Sigmoid colon (tissue), 7 donors: ENCODE results near the gene VDAC2. TPM values are rescaled to one million over a fixed set of nuclear protein-coding genes. Genes with fewer than 3 reads are reported as not detected.
A peak's percentile ranks its signal among the peaks of the same experiment; 100 is the strongest.

Experiments used
- DNase-seq: peaks from one replicate; pipeline ENCODE4 v3.0.0-alpha.2; 2019
- H3K27ac ChIP-seq, 4 donors: fragments of 200-600 bp; sonication (generic); one replicate each; pipeline ENCODE4 v1.5.1; 2016 to 2019; ENCODE audit warnings: mild to moderate bottlenecking in 1 of 4
- H3K27me3 ChIP-seq, 3 donors: fragments of 200-600 bp; sonication (generic); one replicate each; pipeline ENCODE4 v1.5.1; 2019; ENCODE audit warnings: mild to moderate bottlenecking in 1 of 3
- H3K36me3 ChIP-seq, 4 donors: fragments of 200-600 bp; sonication (generic); one replicate each; pipeline ENCODE4 v1.5.1; 2016 to 2019
- H3K4me1 ChIP-seq, 4 donors: fragments of 200-600 bp; sonication (generic); one replicate each; pipeline ENCODE4 v1.5.1; 2017 to 2019
- H3K4me3 ChIP-seq, 4 donors: fragments of 200-600 bp; sonication (generic); one replicate each; pipeline ENCODE4 v1.5.1; 2017 to 2019; ENCODE audit warnings: mild to moderate bottlenecking in 2 of 4, moderate library complexity in 1 of 4
- H3K9me3 ChIP-seq, 4 donors: fragments of 200-600 bp in 3 of 4; sonication (generic) in 3 of 4; one replicate each; pipeline versions ENCODE4 v1.5.1 to v1.6.1; 2013 to 2019
- CTCF ChIP-seq, 4 experiments: fragments of 450-650 bp in 3 of 4; fragments of 200-600 bp in 1 of 4; IDR thresholded peaks; one replicate each; pipeline ENCODE4 v1.5.1; 2016 to 2019; ENCODE audit warnings: antibody characterized with exemption in 4 of 4, mild to moderate bottlenecking in 3 of 4, moderate library complexity in 2 of 4
- EP300 ChIP-seq, 4 donors: sonication (generic); formaldehyde crosslinking; IDR thresholded peaks; one replicate each; pipeline ENCODE4 v1.6.1; 2017; ENCODE audit warnings: antibody characterized with exemption in 4 of 4
- POLR2A ChIP-seq, 2 donors: fragments of 450-650 bp; IDR thresholded peaks; one replicate each; pipeline ENCODE4 v1.6.1; 2016; ENCODE audit warnings: antibody characterized with exemption in 2 of 2, mild to moderate bottlenecking in 2 of 2, moderate library complexity in 2 of 2
- POLR2AphosphoS5 ChIP-seq, 4 donors: sonication (generic); formaldehyde crosslinking; IDR thresholded peaks; one replicate each; pipeline ENCODE4 v1.6.1; 2017; ENCODE audit warnings: antibody characterized with exemption in 4 of 4
- WGBS, 2 donors: extraction: QIAGEN DNeasy Blood & Tissue Kit; methylation state at CpG; one replicate each; pipeline ENCODE4 v1.1.7; 2013; 5-methylcytosine and 5-hydroxymethylcytosine counted together
- intact Hi-C: fragments of 100-400 bp; cut with DNase I; formaldehyde crosslinking; loops from one replicate; pipeline ENCODE4 v1.15.1; 2023
- polyA plus RNA-seq, 3 donors: library from polyadenylated mRNA; stranded (reverse); fragments of 200-250 nt; gene quantifications; one replicate each; pipeline ENCODE4 v1.2.3, GENCODE V29; 2013
- total RNA-seq, 4 donors: library from RNA; depleted of rRNA; stranded (reverse); fragments of >200 nt; gene quantifications; one replicate each; pipeline ENCODE4 v1.1.0, GENCODE V29; 2016
- donor health status: healthy with polysubstance abuse.
- donor health status: Bipolar disorder and iron deficiency.
- donor health status: healthy.

Gene VDAC2
- total and polyA plus RNA-seq, 7 donors = 205 to 437 (median 249) TPM

DNA sequence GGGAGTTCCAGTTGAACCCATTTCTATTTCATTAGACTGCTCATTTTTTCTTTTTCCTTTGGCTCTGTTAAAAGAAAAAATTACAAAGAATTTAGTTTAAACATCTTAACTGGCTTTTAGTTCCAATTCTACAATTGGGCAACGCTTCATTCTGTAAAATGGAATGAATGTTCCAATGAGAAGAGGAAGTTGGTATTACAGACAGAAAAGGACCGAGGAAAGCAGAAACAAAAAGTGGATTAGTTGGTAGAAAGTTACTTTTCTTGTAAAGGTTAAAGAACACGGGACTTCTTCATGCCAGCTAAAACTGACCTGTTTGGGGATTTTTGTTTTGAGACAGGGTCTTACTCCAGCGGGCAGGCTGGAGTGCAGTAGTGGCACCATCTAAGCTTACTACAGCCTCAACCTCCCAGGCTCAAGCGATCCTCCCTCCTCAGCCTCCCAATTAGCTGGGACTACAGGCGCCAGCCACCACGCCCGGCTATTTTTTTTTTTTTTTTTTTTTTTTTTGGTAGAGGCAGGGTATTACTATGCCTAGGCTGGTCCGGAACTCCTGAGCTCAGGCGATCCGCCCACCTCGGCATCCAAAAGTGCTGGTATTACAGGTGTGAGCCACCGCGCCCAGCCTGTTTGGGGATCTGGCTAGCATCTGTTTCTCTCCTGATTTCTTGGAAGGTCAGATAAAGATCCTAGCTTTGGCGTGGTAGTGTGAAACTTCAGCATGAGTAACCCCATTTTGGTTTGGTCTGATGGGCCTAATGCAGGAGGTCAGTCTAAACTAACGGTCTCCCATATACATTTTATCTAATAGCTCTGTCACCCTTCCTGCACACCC, 1.3 kb upstream of the VDAC2 start:
- DNase-seq = peak; percentile 69
- H3K4me3 ChIP-seq = peak overlapping the region; percentile 70 to 96 (median 76)
- 58 to 76% methylated on average over 16 of the region's 16 CpGs for WGBS, 2 donors

DNA sequence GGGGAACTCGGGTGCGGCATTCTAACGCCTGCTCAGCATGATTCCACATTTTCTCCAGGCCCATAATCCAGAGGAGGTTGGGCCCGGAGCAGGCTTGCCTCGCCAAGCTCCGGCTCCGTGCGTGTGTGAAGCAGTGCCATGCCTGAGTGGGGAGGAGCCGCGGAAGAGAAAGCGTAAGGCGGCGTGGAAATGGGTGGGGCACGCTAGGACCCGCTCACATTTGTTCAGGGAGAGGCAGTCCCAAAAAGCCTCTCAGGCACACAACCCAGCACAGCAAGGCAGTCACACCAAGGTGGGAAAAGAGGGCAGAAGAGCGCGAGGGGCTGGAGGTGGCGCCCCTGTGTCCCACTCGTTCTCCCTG, 695 bp upstream of the VDAC2 start:
- peak overlapping the region; percentile 70 to 96 (median 76) for H3K4me3 ChIP-seq
- intact Hi-C loops = loop anchor here (2.0 to 5.0 kb wide), 2 partner anchors 21 to 98 kb away; partner anchors contain the start of gene SAMD8
- peak; percentile 92 for DNase-seq
- no peaks in the 10 kb centered on the region for H3K27me3 ChIP-seq
- H3K9me3 ChIP-seq = no peaks in the 10 kb centered on the region
- H3K4me1 ChIP-seq = peaks cover 0 to 58% (median 48%) of the 10 kb centered on the region in 4 donors
- H3K36me3 ChIP-seq = peaks cover 5 to 31% (median 25%) of the 10 kb centered on the region in 4 donors
- WGBS, 2 donors = 1% methylated on average over 19 of the region's 19 CpGs
- peak overlapping the region; percentile 99 to 100 (median 100) for H3K27ac ChIP-seq
- TF ChIP-seq POLR2A (IDR thresholded peaks at IDR 0.05) = peak in 1 of 2 donors; percentile 57
- TF ChIP-seq POLR2AphosphoS5 (IDR thresholded peaks at IDR 0.05) = peak in 1 of 4 donors; percentile 76
- TF ChIP-seq CTCF (IDR thresholded peaks at IDR 0.05) = no peak

More for the DNA sequence above, 1.3 kb upstream of the VDAC2 start:
- Histone ChIP-seq H3K4me1 (peaks cover 0 to 54% (median 42%) of the 10 kb centered on the region in 4 donors), H3K9me3 (no peaks in the 10 kb centered on the region), H3K27ac (peak overlapping the region; percentile 99 to 100 (median 100)), H3K27me3 (no peaks in the 10 kb centered on the region), H3K36me3 (peaks cover 0 to 25% (median 19%) of the 10 kb centered on the region in 4 donors)
- TF ChIP-seq POLR2A (IDR thresholded peaks at IDR 0.05) (no peak), POLR2AphosphoS5 (IDR thresholded peaks at IDR 0.05) (no peak), EP300 (IDR thresholded peaks at IDR 0.05) (no peak), CTCF (IDR thresholded peaks at IDR 0.05) (no peak)
- intact Hi-C loops = no loop called here

DNA sequence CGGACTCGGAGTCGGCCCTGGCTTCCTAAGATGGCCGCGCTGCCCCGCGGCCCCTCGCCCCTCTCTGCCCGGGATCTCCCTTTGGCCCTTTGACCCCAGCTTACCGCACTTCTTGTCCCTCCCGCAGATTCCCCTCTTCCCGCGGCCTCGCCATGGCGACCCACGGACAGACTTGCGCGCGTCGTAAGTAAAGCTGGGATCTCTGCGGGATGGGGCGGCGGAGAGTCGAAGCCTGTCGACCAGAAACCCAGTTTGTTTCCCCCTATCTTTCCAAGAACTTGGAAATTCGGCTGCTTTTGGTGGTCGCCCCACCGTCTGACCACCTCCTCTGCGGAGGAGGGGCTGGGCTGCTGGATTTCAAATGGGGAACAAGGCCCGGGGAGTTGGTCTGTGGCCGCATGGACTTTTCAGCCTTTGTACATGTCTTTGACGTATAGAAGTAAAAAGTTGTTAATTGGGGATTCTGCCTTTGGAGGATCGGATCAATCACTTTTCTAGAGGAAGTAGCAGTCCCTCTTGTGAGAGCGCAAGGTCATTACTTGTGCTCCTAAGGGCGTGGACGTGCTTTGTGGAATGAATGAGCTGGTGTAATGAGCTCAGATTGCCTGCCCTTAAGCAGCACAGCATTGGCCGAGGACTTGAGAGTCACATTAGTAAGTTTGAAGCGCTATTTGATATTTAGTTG, 553 bp downstream of the VDAC2 start:
- peak overlapping the region; percentile 70 to 96 (median 76) for H3K4me3 ChIP-seq
- peak overlapping the region; percentile 99 to 100 (median 100) for H3K27ac ChIP-seq
- DNase-seq = peak; percentile 58
- 0 to 1% methylated on average over 38 of the region's 38 CpGs for WGBS, 2 donors
- H3K36me3 ChIP-seq = peaks cover 14 to 43% (median 32%) of the 10 kb centered on the region in 4 donors
- TF ChIP-seq POLR2A (IDR thresholded peaks at IDR 0.05) = no peak
- peak in 1 of 4 donors; percentile 12 for TF ChIP-seq POLR2AphosphoS5 (IDR thresholded peaks at IDR 0.05)
- TF ChIP-seq EP300 (IDR thresholded peaks at IDR 0.05) = no peak
- peaks cover 0 to 71% (median 58%) of the 10 kb centered on the region in 4 donors for H3K4me1 ChIP-seq
- no peaks in the 10 kb centered on the region for H3K9me3 ChIP-seq
- intact Hi-C loops = loop anchor here (2.0 to 5.0 kb wide), 2 partner anchors 20 to 99 kb away; partner anchors contain the start of gene SAMD8
- no peaks in the 10 kb centered on the region for H3K27me3 ChIP-seq

DNA sequence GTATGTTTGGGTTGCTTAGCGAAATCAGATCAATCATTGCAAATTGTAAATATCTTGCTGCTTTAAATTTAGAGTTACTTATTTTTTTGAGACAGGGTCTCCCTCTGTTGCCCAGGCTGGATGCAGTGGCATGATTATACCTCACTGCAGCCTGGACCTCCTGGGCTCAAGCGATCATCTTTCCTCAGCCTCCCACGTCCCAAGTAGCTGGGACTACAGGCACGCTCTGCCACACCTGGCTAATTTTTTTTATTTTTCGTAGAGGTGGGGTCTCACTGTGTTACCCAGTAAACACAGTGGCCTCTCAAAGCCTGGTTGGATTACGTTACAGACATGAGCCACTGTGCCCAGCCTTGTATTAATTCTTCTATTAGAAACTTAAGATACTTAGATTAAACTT, 1.7 kb downstream of the VDAC2 start:
- Histone ChIP-seq H3K27ac (peak overlapping the region; percentile 99 to 100 (median 100)), H3K4me3 (peak overlapping the region in 3 of 4 donors; percentile 70 to 96 (median 71)), H3K36me3 (peaks cover 23 to 55% (median 42%) of the 10 kb centered on the region in 4 donors), H3K4me1 (peaks cover 0 to 81% (median 65%) of the 10 kb centered on the region in 4 donors), H3K27me3 (no peaks in the 10 kb centered on the region), H3K9me3 (no peaks in the 10 kb centered on the region)
- peak; percentile 27 for DNase-seq
- 84 to 90% methylated on average over 6 of the region's 6 CpGs for WGBS, 2 donors
- intact Hi-C loops = loop anchor here (5.0 kb wide), 1 partner anchor 100 kb away; the partner anchor contains the start of gene SAMD8
- TF ChIP-seq POLR2A (IDR thresholded peaks at IDR 0.05) (no peak), POLR2AphosphoS5 (IDR thresholded peaks at IDR 0.05) (no peak), EP300 (IDR thresholded peaks at IDR 0.05) (no peak), CTCF (IDR thresholded peaks at IDR 0.05) (no peak)
